Lung (tissue), 12 donors: ENCODE results near the gene TMEM167B. TPM values are rescaled to one million over a fixed set of nuclear protein-coding genes. Genes with fewer than 3 reads are reported as not detected.

Source experiments
- ATAC-seq: fragments of 200-7000 bp; cut with Tn5 transposase; one replicate; pipeline ENCODE4 v1.9.1; 2020; ENCODE audit warnings: moderate number of reproducible peaks; ENCODE audit not compliant: insufficient read depth, low FRiP score
- DNase-seq, 3 donors: peaks; one replicate each; pipeline ENCODE4 v3.0.0-alpha.2; 2013 to 2017
- H3K27ac ChIP-seq, 2 donors: one replicate each; pipeline ENCODE4 v1.5.1; 2013; ENCODE audit warnings: mild to moderate bottlenecking in 2 of 2, moderate library complexity in 2 of 2, control low read depth in 1 of 2, inconsistent platforms in 1 of 2, low read depth in 1 of 2, low read length in 1 of 2
- H3K27me3 ChIP-seq, 3 donors: one replicate each; pipeline ENCODE4 v1.5.1; 2013; ENCODE audit warnings: low read length in 2 of 3; ENCODE audit not compliant: control insufficient read depth in 3 of 3, insufficient read depth in 3 of 3
- H3K36me3 ChIP-seq, 4 donors: one replicate each; pipeline ENCODE4 v1.5.1; 2013; ENCODE audit warnings: low read length in 4 of 4, mild to moderate bottlenecking in 1 of 4, moderate library complexity in 1 of 4; ENCODE audit not compliant: control insufficient read depth in 4 of 4, insufficient read depth in 4 of 4
- H3K4me1 ChIP-seq, 5 donors: one replicate each; pipeline ENCODE4 v1.5.1; 2013; ENCODE audit warnings: low read length in 5 of 5, mild to moderate bottlenecking in 2 of 5, moderate library complexity in 1 of 5; ENCODE audit not compliant: control insufficient read depth in 5 of 5, insufficient read depth in 5 of 5
- H3K4me3 ChIP-seq: one replicate; pipeline ENCODE4 v1.5.1; 2013; ENCODE audit warnings: mild to moderate bottlenecking, control low read depth, moderate library complexity
- H3K9ac ChIP-seq, 2 donors: one replicate each; pipeline ENCODE4 v1.5.1; 2013; ENCODE audit warnings: low read length in 2 of 2, control low read depth in 1 of 2; ENCODE audit not compliant: insufficient read depth in 1 of 2
- H3K9me3 ChIP-seq, 4 donors: one replicate each; pipeline ENCODE4 v1.5.1; 2013; ENCODE audit warnings: low read length in 3 of 4, mild to moderate bottlenecking in 1 of 4, moderate library complexity in 1 of 4; ENCODE audit not compliant: control insufficient read depth in 4 of 4, insufficient read depth in 3 of 4
- WGBS, 2 donors: extraction: QIAGEN DNeasy Blood & Tissue Kit; methylation state at CpG; one replicate each; pipeline ENCODE4 v1.1.7; 2013; 5-methylcytosine and 5-hydroxymethylcytosine counted together
- polyA plus RNA-seq, 2 donors: library from polyadenylated mRNA; stranded (reverse); fragments of 200-250 nt; gene quantifications; one replicate each; pipeline ENCODE4 v1.2.1, GENCODE V29; 2013
- total RNA-seq, 2 donors: library from RNA; depleted of rRNA in 1 of 2; stranded (reverse); fragments of >200 nt in 1 of 2; gene quantifications; one replicate each; pipeline ENCODE4 v1.2.1, GENCODE V29; 2014 to 2021
- TF ChIP-seq, protein P1 (sequence below): IDR thresholded peaks from 2 replicates; pipeline ENCODE4 v1.5.1; 2012; ENCODE audit warnings: mild to moderate bottlenecking; ENCODE audit errors: control extremely low read depth, extremely low read depth
- donor health status: control.
- donor health status: control.
- donor health status: Bipolar disorder and iron deficiency.
- donor health status: healthy.
- donor health status: DM: yes; HTN: yes; CAD: no.

TMEM167B gene
- total and polyA plus RNA-seq, 4 donors: 22.5 to 44.6 (median 35.6) TPM

DNA sequence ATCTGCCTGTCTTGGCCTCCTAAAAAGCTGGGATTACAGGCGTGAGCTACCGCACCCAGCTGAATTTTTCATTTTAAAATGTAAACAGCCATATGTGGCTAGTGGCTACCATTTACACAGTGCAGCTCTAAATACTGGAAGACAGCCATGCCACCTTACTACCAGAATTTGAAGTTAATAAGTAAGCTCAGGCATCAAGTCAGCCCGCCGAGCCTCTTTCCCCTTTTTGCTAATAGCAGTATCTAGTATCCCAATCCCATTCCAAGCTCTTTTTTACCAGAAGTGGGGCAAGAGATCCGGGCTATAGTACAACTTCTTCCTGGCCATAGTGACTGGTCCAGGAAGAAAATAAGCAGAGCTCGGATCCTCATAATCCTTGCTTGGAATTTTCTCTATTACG lies 29.9 kb upstream of the TMEM167B start:
- Histone ChIP-seq H3K4me1 (no peaks in the 10 kb centered on the region), H3K9me3 (no peaks in the 10 kb centered on the region), H3K4me3 (no peak overlapping the region), H3K36me3 (peaks cover 0 to 4% (median 3%) of the 10 kb centered on the region in 4 donors), H3K27me3 (no peaks in the 10 kb centered on the region), H3K27ac (no peak overlapping the region), H3K9ac (no peak overlapping the region)
- TF ChIP-seq, protein P1, sequence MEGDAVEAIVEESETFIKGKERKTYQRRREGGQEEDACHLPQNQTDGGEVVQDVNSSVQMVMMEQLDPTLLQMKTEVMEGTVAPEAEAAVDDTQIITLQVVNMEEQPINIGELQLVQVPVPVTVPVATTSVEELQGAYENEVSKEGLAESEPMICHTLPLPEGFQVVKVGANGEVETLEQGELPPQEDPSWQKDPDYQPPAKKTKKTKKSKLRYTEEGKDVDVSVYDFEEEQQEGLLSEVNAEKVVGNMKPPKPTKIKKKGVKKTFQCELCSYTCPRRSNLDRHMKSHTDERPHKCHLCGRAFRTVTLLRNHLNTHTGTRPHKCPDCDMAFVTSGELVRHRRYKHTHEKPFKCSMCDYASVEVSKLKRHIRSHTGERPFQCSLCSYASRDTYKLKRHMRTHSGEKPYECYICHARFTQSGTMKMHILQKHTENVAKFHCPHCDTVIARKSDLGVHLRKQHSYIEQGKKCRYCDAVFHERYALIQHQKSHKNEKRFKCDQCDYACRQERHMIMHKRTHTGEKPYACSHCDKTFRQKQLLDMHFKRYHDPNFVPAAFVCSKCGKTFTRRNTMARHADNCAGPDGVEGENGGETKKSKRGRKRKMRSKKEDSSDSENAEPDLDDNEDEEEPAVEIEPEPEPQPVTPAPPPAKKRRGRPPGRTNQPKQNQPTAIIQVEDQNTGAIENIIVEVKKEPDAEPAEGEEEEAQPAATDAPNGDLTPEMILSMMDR: no peak
- DNase-seq: peak in 1 of 3 donors; percentile 11
- WGBS, 2 donors: 80 to 89% methylated on average over 7 of the region's 7 CpGs
- no peak for ATAC-seq

- H3K27ac ChIP-seq: no peak overlapping the region
- H3K9me3 ChIP-seq: no peaks in the 10 kb centered on the region
- TF ChIP-seq, protein P1: no peak
- DNase-seq (no peak), ATAC-seq (no peak)
- 87 to 92% methylated on average over 4 of the region's 4 CpGs for WGBS, 2 donors
- H3K4me1 ChIP-seq: no peaks in the 10 kb centered on the region
- no peak overlapping the region for H3K4me3 ChIP-seq
- H3K9ac ChIP-seq: no peak overlapping the region
- peaks cover under 1 to 5% (median 3%) of the 10 kb centered on the region in 4 donors for H3K36me3 ChIP-seq
- H3K27me3 ChIP-seq: no peaks in the 10 kb centered on the region
Measured at GRCh38 chr1:109061183-109061582, 29.4 kb upstream of the TMEM167B start.

DNA sequence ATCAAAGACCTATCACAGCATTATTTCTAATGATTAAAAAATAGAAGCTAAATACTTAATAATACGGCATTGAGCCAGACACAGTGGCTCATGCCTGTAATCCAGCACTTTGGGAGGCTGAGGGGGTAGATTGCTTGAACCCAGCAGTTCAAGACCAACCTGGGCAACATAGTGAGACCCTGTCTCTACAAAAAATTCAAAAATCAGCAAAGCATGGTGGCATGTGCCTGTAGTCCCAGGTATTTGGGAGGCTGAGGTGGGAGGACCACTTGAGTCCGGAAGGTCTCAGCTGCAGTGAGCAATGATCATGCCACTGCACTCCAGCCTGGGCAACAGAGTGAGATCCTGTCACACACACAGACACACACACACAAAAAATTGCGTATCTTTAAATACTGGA lies 25.4 kb upstream of the TMEM167B start:
- Histone ChIP-seq H3K27ac (no peak overlapping the region), H3K27me3 (no peaks in the 10 kb centered on the region), H3K4me3 (no peak overlapping the region), H3K4me1 (no peaks in the 10 kb centered on the region), H3K9me3 (no peaks in the 10 kb centered on the region), H3K36me3 (peaks cover 2 to 11% (median 7%) of the 10 kb centered on the region in 4 donors), H3K9ac (no peak overlapping the region)
- TF ChIP-seq, protein P1: no peak
- no peak for ATAC-seq
- DNase-seq: no peak
- 78 to 99% methylated on average over 3 of the region's 3 CpGs for WGBS, 2 donors

DNA sequence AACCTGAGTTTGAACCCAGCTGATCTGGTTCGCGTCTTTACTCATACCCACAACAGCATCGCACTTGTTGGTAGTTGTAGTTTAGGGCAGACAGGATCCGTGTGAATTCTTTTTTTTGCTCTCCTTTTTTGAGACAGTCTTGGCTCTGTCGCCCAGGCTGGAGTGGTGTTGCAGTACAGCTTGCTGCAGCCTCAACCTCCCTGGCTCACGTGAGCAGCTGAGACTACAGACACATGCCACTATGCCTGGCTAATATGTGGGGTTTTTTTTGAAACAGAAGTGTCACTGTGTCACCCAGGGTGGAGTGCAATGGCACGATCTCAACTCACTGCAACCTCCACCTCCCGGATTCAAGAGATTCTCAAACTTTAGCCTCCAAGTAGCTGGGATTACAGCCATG lies 22.7 kb upstream of the TMEM167B start:
- H3K27ac ChIP-seq: no peak overlapping the region
- TF ChIP-seq, protein P1: no peak
- H3K27me3 ChIP-seq: no peaks in the 10 kb centered on the region
- no peaks in the 10 kb centered on the region for H3K9me3 ChIP-seq
- ATAC-seq (no peak), DNase-seq (no peak)
- WGBS, 2 donors: 82 to 90% methylated on average over 8 of the region's 8 CpGs
- no peaks in the 10 kb centered on the region for H3K4me1 ChIP-seq
- no peak overlapping the region for H3K9ac ChIP-seq
- H3K36me3 ChIP-seq: peaks cover 2 to 11% (median 6%) of the 10 kb centered on the region in 4 donors
- no peak overlapping the region for H3K4me3 ChIP-seq
